A549 (cell line): ENCODE measurements around the gene CDC14A. TPM values are rescaled to one million over a fixed set of nuclear protein-coding genes. Genes with fewer than 3 reads are reported as not detected.

Experiments
- ATAC-seq, 2 experiments: fragments of 200-7000 bp in 1 of 2; fragments of >200 bp in 1 of 2; cut with Nextera tagmentation in 1 of 2; cut with Tn5 transposase in 1 of 2; 3 replicates each; pipeline versions ENCODE4 v1.8.0 to v1.9.1; 2018 to 2020; ENCODE audit warnings: mild to moderate bottlenecking in 1 of 2, moderate library complexity in 1 of 2
- CTCF ChIA-PET: fragments of 300-600 bp; sonication (Branson Sonifier 250); formaldehyde crosslinking; extraction: SDS; loops from one replicate; lab custom pipeline; 2021; ENCODE audit warnings: antibody characterized with exemption, inconsistent platforms; lab: Yijun Ruan, JAX
- POLR2A ChIA-PET: fragments of 350-600 bp; formaldehyde crosslinking; extraction: SDS; loops from one replicate; lab custom pipeline; 2021; ENCODE audit warnings: antibody characterized with exemption, inconsistent platforms; lab: Yijun Ruan, JAX
- DNase-seq, 2 experiments: peaks; one replicate each; pipeline versions ENCODE4 v3.0.0 to v3.0.0-alpha.2; 2011 to 2016; ENCODE audit warnings: low read depth in 1 of 2, low spot score in 1 of 2
- FAIRE-seq: peaks from 2 replicates; lab custom pipeline; 2011; peaks lifted over from hg19 to GRCh38; lab: Jason Lieb, UNC
- H3K27ac ChIP-seq, 2 experiments: fragments of >200 bp; sonication (Bioruptor Twin); formaldehyde crosslinking; 3 replicates each; pipeline ENCODE4 v1.5.1; 2016 to 2017
- H3K4me1 ChIP-seq: fragments of >200 bp; sonication (Bioruptor Twin); formaldehyde crosslinking; 3 replicates; pipeline ENCODE4 v1.6.1; 2016
- H3K4me2 ChIP-seq: fragments of >200 bp; sonication (Bioruptor Twin); formaldehyde crosslinking; 3 replicates; pipeline ENCODE4 v1.6.1; 2016
- H3K4me3 ChIP-seq: fragments of >200 bp; sonication (Bioruptor Twin); formaldehyde crosslinking; 3 replicates; pipeline ENCODE4 v1.5.1; 2016
- H3K9me3 ChIP-seq: fragments of >200 bp; sonication (Bioruptor Twin); formaldehyde crosslinking; 3 replicates; pipeline ENCODE4 v1.6.1; 2016
- BCL3 ChIP-seq: fragments of >200 bp; sonication (Bioruptor Twin); formaldehyde crosslinking; IDR thresholded peaks from 3 replicates; pipeline ENCODE4 v1.6.1; 2016
- BHLHE40 ChIP-seq: IDR thresholded peaks from 2 replicates; pipeline ENCODE4 v1.6.1; 2012; ENCODE audit warnings: low read depth, low read length, inconsistent platforms
- CBX2 ChIP-seq: fragments of 200-600 bp; sonication (generic); IDR thresholded peaks from 2 replicates; pipeline ENCODE4 v1.6.1; 2016; ENCODE audit warnings: low read depth, mild to moderate bottlenecking, borderline replicate concordance
- CBX8 ChIP-seq: fragments of 200-600 bp; sonication (generic); IDR thresholded peaks from 2 replicates; pipeline ENCODE4 v1.6.1; 2016
- CHD2 ChIP-seq: fragments of 150-350 bp; IDR thresholded peaks from 2 replicates; pipeline ENCODE4 v1.6.1; 2014; ENCODE audit warnings: low read length; ENCODE audit not compliant: partially characterized antibody
- CHD4 ChIP-seq: fragments of 200-600 bp; sonication (generic); IDR thresholded peaks from 2 replicates; pipeline ENCODE4 v1.6.1; 2016; ENCODE audit warnings: antibody characterized with exemption, mild to moderate bottlenecking, borderline replicate concordance
- EHMT2 ChIP-seq: fragments of 200-600 bp; sonication (generic); IDR thresholded peaks from 2 replicates; pipeline ENCODE4 v1.6.1; 2016; ENCODE audit warnings: antibody characterized with exemption, low read depth, mild to moderate bottlenecking, moderate library complexity
- EP300 ChIP-seq, 2 experiments: fragments of >200 bp; sonication (Bioruptor Twin); formaldehyde crosslinking; IDR thresholded peaks; 2 replicates in 1 of 2; 3 replicates in 1 of 2; pipeline ENCODE4 v1.6.1; 2016 to 2017
- ESRRA ChIP-seq: fragments of 150-350 bp; IDR thresholded peaks from 2 replicates; pipeline ENCODE4 v1.6.1; 2014; ENCODE audit warnings: mild to moderate bottlenecking, low read length, borderline replicate concordance
- FOSB ChIP-seq: fragments of 250-450 bp; sonication (Bioruptor Pico); IDR thresholded peaks from 2 replicates; pipeline ENCODE4 v1.5.0; 2020; ENCODE audit warnings: mild to moderate bottlenecking, moderate library complexity
- FOSL2 ChIP-seq, 2 experiments: fragments of 450-650 bp in 1 of 2; fragments of >200 bp in 1 of 2; sonication (Bioruptor Twin) in 1 of 2; formaldehyde crosslinking; IDR thresholded peaks; 2 replicates each; pipeline versions ENCODE4 v1.5.0 to v1.6.1; 2016 to 2020; ENCODE audit warnings: mild to moderate bottlenecking in 1 of 2, moderate library complexity in 1 of 2
- FOXS1 ChIP-seq: fragments of 250-450 bp; sonication (Bioruptor Pico); IDR thresholded peaks from 2 replicates; pipeline ENCODE4 v1.5.0; 2020; ENCODE audit warnings: mild to moderate bottlenecking, moderate library complexity
- GATA3 ChIP-seq: IDR thresholded peaks from 2 replicates; pipeline ENCODE4 v1.6.1; 2012; ENCODE audit warnings: borderline replicate concordance
- HDAC2 ChIP-seq: fragments of 200-600 bp; sonication (generic); IDR thresholded peaks from 2 replicates; pipeline ENCODE4 v1.6.1; 2016
- HOXA7 ChIP-seq: fragments of 250-450 bp; sonication (Bioruptor Pico); IDR thresholded peaks from 2 replicates; pipeline ENCODE4 v1.5.0; 2020; ENCODE audit warnings: mild to moderate bottlenecking, moderate library complexity
- MAFK ChIP-seq: fragments of 450-650 bp; IDR thresholded peaks from 2 replicates; pipeline ENCODE4 v1.6.1; 2014; ENCODE audit not compliant: partially characterized antibody
- MAZ ChIP-seq: fragments of 150-350 bp; IDR thresholded peaks from 2 replicates; pipeline ENCODE4 v1.6.1; 2014; ENCODE audit warnings: antibody characterized with exemption, low read depth, low read length, borderline replicate concordance
- MYC ChIP-seq: IDR thresholded peaks from 2 replicates; pipeline ENCODE4 v1.6.1; 2012; ENCODE audit warnings: mild to moderate bottlenecking, inconsistent platforms, low read length, improper control_type of control experiment, borderline replicate concordance
- NR3C1 ChIP-seq: fragments of >200 bp; sonication (Bioruptor Twin); formaldehyde crosslinking; IDR thresholded peaks from 3 replicates; pipeline ENCODE4 v1.6.1; 2017
- PBX3 ChIP-seq: IDR thresholded peaks from 2 replicates; pipeline ENCODE4 v1.6.1; 2012
- POLR2A ChIP-seq: IDR thresholded peaks from 2 replicates; pipeline ENCODE4 v1.6.1; 2012; ENCODE audit warnings: mild to moderate bottlenecking, low read length
- RAD21 ChIP-seq, 2 experiments: fragments of >200 bp in 1 of 2; sonication (Bioruptor Twin) in 1 of 2; formaldehyde crosslinking in 1 of 2; IDR thresholded peaks in 1 of 2; conservative IDR thresholded peaks in 1 of 2; 2 replicates in 1 of 2; 3 replicates in 1 of 2; pipeline ENCODE4 v1.6.1; 2012 to 2018; ENCODE audit warnings: inconsistent platforms in 1 of 2
- RARB ChIP-seq: fragments of 250-450 bp; sonication (Bioruptor Pico); IDR thresholded peaks from 2 replicates; pipeline ENCODE4 v1.8.0; 2021; ENCODE audit warnings: mild to moderate bottlenecking, moderate library complexity
- RCOR1 ChIP-seq: fragments of 150-350 bp; IDR thresholded peaks from 2 replicates; pipeline ENCODE4 v1.6.1; 2014; ENCODE audit warnings: antibody characterized with exemption, low read length, low read depth
- RNF2 ChIP-seq: fragments of 200-600 bp; sonication (generic); IDR thresholded peaks from 2 replicates; pipeline ENCODE4 v1.6.1; 2016; ENCODE audit warnings: low read depth, mild to moderate bottlenecking, antibody characterized with exemption, moderate library complexity, borderline replicate concordance
- SMC3 ChIP-seq: fragments of >200 bp; sonication (Bioruptor Twin); formaldehyde crosslinking; IDR thresholded peaks from 3 replicates; pipeline ENCODE4 v1.6.1; 2018; ENCODE audit warnings: inconsistent platforms
- USF2 ChIP-seq: fragments of 450-650 bp; IDR thresholded peaks from 2 replicates; pipeline ENCODE4 v1.6.1; 2014; ENCODE audit warnings: antibody characterized with exemption
- ZC3H11A ChIP-seq: fragments of 450-650 bp; IDR thresholded peaks from 2 replicates; pipeline ENCODE4 v1.6.1; 2014; ENCODE audit warnings: antibody characterized with exemption, mild to moderate bottlenecking
- ZNF302 ChIP-seq: fragments of 250-450 bp; sonication (Bioruptor Pico); IDR thresholded peaks from 2 replicates; pipeline ENCODE4 v1.9.0; 2021; ENCODE audit warnings: inconsistent platforms, mild to moderate bottlenecking, moderate library complexity
- ZSCAN20 ChIP-seq: fragments of 250-450 bp; sonication (Bioruptor Pico); IDR thresholded peaks from 2 replicates; pipeline ENCODE4 v1.8.0; 2022; ENCODE audit warnings: mild to moderate bottlenecking, moderate library complexity
- WGBS: methylation state at CpG from one replicate; pipeline ENCODE4 v1.1.6; 2017; ENCODE audit errors: missing lambda C conversion rate; 5-methylcytosine and 5-hydroxymethylcytosine counted together
- polyA plus RNA-seq, 4 experiments: library from polyadenylated mRNA; depleted of rRNA in 3 of 4; stranded (reverse); fragments of >200 nt; fragmentation: RNase III in 1 of 4; extraction: RNeasy Plus Mini Kit Qiagen cat#74134 plus additional on column Dnase treatment in 1 of 4; gene quantifications; 2 replicates in 3 of 4; 3 replicates in 1 of 4; pipeline ENCODE4 v1.2.3, GENCODE V29; 2011 to 2017

CDC14A gene
- polyA plus RNA-seq, 2 of the 4 experiments (the other 2 are of a cell fraction), result 1.6 to 4.1 TPM

- no peak overlapping the region for H3K4me3 ChIP-seq
- no peaks in the 10 kb centered on the region for H3K4me1 ChIP-seq
- POLR2A ChIA-PET, result no interaction called here
- no peak overlapping the region for H3K4me2 ChIP-seq
- H3K9me3 ChIP-seq, result no peaks in the 10 kb centered on the region
- no peak overlapping the region for H3K27ac ChIP-seq
- CTCF ChIA-PET, result no interaction called here
- no peak for ATAC-seq
- no peak for TF ChIP-seq ZC3H11A
- TF ChIP-seq POLR2A, result no peak
- no peak for TF ChIP-seq EHMT2
- TF ChIP-seq RNF2, result no peak
- no peak for TF ChIP-seq CBX2
- TF ChIP-seq EP300 (IDR thresholded peaks at IDR 0.05), result no peak
- TF ChIP-seq HOXA7 (CRISPR knock-in tag), result no peak
- TF ChIP-seq HDAC2, result no peak
- no peak for TF ChIP-seq ZSCAN20
- no peak for TF ChIP-seq BCL3
- no peak for TF ChIP-seq RAD21 (conservative IDR thresholded peaks at IDR 0.05 in 1 of 2, IDR thresholded peaks at IDR 0.05 in 1 of 2)
- TF ChIP-seq ESRRA, result no peak
- TF ChIP-seq CBX8, result no peak
- TF ChIP-seq MAFK, result no peak
- TF ChIP-seq NR3C1, result no peak
- TF ChIP-seq MYC, result no peak
- no peak for TF ChIP-seq FOXS1
- TF ChIP-seq CHD2, result no peak
- no peak for FAIRE-seq
- DNase-seq, result no peak
Observed at GRCh38 chr1:100557606-100557953, 205.3 kb downstream of the CDC14A start.

GRCh38 chr1:100565533-100565932, 213.2 kb downstream of the CDC14A start:
- Histone ChIP-seq H3K4me3 (no peak overlapping the region), H3K9me3 (no peaks in the 10 kb centered on the region), H3K4me2 (no peak overlapping the region), H3K27ac (no peak overlapping the region), H3K4me1 (no peaks in the 10 kb centered on the region)
- FAIRE-seq (no peak), DNase-seq (no peak)
- CTCF ChIA-PET, result no interaction called here
- POLR2A ChIA-PET, result no interaction called here
- TF ChIP-seq FOSB (CRISPR knock-in tag), result no peak
- no peak for TF ChIP-seq CHD4
- no peak for TF ChIP-seq FOSL2 (IDR thresholded peaks at IDR 0.05)
- TF ChIP-seq FOSL2 (CRISPR knock-in tag; IDR thresholded peaks at IDR 0.05), result no peak
- no peak for TF ChIP-seq NR3C1
- TF ChIP-seq GATA3, result no peak
- TF ChIP-seq, all 56 proteins: peak for 0
- 39% methylated on average over 3 of the region's 3 CpGs for WGBS
- no peak for ATAC-seq

GRCh38 chr1:100565937-100566699, 213.8 kb downstream of the CDC14A start:
- no peak overlapping the region for H3K4me2 ChIP-seq
- FAIRE-seq (no peak), DNase-seq (no peak), ATAC-seq (no peak)
- no peak overlapping the region for H3K4me3 ChIP-seq
- H3K27ac ChIP-seq, result no peak overlapping the region
- 54% methylated on average over 5 of the region's 5 CpGs for WGBS
- TF ChIP-seq EP300 (IDR thresholded peaks at IDR 0.05) (no peak), MAFK (no peak), HDAC2 (no peak), EHMT2 (no peak), MAZ (no peak), CBX2 (no peak), ZNF302 (no peak), RARB (CRISPR knock-in tag) (no peak), RAD21 (conservative IDR thresholded peaks at IDR 0.05 in 1 of 2, IDR thresholded peaks at IDR 0.05 in 1 of 2) (no peak), BHLHE40 (no peak), SMC3 (no peak), FOSB (CRISPR knock-in tag) (no peak), RNF2 (no peak), RCOR1 (no peak), USF2 (no peak), PBX3 (no peak)
- POLR2A ChIA-PET, result no interaction called here
- CTCF ChIA-PET, result no interaction called here
- no peaks in the 10 kb centered on the region for H3K9me3 ChIP-seq
- no peaks in the 10 kb centered on the region for H3K4me1 ChIP-seq
